ENCODE data around the gene MMP20.

DNA sequence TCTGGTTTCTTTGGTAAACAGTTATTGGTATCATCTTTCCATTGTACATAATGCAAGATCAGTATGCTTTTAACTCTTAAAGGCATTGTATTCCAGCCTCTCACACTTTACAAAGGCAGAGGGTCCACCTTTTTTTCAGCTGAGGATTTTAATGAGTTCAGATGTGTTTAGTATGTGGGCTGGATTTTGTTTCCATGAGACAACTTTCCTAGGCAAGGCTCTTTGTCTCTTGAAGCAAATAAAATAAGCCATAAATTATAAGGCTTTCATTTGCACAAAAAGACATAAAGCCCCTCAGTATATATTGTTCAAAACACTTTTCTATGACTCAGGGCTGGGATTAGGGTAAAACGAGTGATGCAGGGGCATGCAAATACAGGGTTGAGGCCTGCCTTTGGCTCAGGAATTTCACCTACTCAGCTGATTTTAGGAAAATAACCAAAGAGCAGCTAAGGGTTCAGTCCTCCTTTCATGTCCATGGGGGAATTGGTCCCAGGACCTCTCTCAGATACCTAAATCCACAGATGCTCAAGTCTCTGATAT is 7.6 kb downstream of the MMP20 start:
- TF ChIP-seq, protein P1, sequence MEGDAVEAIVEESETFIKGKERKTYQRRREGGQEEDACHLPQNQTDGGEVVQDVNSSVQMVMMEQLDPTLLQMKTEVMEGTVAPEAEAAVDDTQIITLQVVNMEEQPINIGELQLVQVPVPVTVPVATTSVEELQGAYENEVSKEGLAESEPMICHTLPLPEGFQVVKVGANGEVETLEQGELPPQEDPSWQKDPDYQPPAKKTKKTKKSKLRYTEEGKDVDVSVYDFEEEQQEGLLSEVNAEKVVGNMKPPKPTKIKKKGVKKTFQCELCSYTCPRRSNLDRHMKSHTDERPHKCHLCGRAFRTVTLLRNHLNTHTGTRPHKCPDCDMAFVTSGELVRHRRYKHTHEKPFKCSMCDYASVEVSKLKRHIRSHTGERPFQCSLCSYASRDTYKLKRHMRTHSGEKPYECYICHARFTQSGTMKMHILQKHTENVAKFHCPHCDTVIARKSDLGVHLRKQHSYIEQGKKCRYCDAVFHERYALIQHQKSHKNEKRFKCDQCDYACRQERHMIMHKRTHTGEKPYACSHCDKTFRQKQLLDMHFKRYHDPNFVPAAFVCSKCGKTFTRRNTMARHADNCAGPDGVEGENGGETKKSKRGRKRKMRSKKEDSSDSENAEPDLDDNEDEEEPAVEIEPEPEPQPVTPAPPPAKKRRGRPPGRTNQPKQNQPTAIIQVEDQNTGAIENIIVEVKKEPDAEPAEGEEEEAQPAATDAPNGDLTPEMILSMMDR (IDR thresholded peaks at IDR 0.05): no peak
- TF ChIP-seq POLR2A (IDR thresholded peaks at IDR 0.05): no peak
